ENCODE measurements around the gene DYNLT2B.
"Not testable (repeated sequence)": the region's sequence is repeated elsewhere in the genome, so short reads cannot be mapped to it uniquely, and the experiment has no call there.

DYNLT2B gene

DNA sequence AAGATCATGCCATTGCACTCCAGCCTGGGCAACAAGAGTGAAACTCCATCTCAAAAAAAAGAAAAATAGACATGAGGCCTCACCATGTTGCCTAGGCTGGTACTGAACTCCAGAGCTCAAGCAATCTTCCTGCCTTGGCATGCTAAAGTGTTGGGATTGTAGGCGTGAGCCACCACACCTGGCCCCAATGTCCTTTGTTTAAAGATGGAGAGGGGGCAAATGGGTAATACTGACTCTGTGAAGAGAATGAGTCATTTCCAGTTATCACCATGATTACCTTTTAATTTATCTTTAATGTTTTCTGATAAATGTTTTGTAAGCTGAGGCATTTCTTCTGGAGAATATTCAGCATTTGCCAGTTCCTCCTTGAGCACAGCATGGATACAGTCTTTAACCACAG, 2.2 kb downstream of the DYNLT2B start:
- H3K27ac ChIP-seq (replicated peaks) = no peak overlapping the region
- no peak overlapping the region for H3K4me3 ChIP-seq (replicated peaks; ENCODE audit: insufficient read depth, low read length)
- H3K27me3 ChIP-seq (ENCODE audit: insufficient read depth, poor library complexity, severe bottlenecking) = no peaks in the 10 kb centered on the region
- DNase-seq (ENCODE audit: low read depth in 1 of 2, low spot score in 1 of 2) = no peak
- TF ChIP-seq SPI1 (IDR thresholded peaks at IDR 0.05; ENCODE audit: borderline replicate concordance, low read depth) (no peak), GABPA (IDR thresholded peaks at IDR 0.05; ENCODE audit: low read depth) (no peak), POLR2AphosphoS5 (IDR thresholded peaks at IDR 0.05; ENCODE audit: low read depth) (no peak)
- TF ChIP-seq, protein P1, sequence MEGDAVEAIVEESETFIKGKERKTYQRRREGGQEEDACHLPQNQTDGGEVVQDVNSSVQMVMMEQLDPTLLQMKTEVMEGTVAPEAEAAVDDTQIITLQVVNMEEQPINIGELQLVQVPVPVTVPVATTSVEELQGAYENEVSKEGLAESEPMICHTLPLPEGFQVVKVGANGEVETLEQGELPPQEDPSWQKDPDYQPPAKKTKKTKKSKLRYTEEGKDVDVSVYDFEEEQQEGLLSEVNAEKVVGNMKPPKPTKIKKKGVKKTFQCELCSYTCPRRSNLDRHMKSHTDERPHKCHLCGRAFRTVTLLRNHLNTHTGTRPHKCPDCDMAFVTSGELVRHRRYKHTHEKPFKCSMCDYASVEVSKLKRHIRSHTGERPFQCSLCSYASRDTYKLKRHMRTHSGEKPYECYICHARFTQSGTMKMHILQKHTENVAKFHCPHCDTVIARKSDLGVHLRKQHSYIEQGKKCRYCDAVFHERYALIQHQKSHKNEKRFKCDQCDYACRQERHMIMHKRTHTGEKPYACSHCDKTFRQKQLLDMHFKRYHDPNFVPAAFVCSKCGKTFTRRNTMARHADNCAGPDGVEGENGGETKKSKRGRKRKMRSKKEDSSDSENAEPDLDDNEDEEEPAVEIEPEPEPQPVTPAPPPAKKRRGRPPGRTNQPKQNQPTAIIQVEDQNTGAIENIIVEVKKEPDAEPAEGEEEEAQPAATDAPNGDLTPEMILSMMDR (IDR thresholded peaks at IDR 0.05; ENCODE audit: insufficient read depth, low read length) = no peak
- TF ChIP-seq, protein P2, sequence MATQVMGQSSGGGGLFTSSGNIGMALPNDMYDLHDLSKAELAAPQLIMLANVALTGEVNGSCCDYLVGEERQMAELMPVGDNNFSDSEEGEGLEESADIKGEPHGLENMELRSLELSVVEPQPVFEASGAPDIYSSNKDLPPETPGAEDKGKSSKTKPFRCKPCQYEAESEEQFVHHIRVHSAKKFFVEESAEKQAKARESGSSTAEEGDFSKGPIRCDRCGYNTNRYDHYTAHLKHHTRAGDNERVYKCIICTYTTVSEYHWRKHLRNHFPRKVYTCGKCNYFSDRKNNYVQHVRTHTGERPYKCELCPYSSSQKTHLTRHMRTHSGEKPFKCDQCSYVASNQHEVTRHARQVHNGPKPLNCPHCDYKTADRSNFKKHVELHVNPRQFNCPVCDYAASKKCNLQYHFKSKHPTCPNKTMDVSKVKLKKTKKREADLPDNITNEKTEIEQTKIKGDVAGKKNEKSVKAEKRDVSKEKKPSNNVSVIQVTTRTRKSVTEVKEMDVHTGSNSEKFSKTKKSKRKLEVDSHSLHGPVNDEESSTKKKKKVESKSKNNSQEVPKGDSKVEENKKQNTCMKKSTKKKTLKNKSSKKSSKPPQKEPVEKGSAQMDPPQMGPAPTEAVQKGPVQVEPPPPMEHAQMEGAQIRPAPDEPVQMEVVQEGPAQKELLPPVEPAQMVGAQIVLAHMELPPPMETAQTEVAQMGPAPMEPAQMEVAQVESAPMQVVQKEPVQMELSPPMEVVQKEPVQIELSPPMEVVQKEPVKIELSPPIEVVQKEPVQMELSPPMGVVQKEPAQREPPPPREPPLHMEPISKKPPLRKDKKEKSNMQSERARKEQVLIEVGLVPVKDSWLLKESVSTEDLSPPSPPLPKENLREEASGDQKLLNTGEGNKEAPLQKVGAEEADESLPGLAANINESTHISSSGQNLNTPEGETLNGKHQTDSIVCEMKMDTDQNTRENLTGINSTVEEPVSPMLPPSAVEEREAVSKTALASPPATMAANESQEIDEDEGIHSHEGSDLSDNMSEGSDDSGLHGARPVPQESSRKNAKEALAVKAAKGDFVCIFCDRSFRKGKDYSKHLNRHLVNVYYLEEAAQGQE (IDR thresholded peaks at IDR 0.05; ENCODE audit: insufficient replicate concordance, low read depth) = no peak

DNA sequence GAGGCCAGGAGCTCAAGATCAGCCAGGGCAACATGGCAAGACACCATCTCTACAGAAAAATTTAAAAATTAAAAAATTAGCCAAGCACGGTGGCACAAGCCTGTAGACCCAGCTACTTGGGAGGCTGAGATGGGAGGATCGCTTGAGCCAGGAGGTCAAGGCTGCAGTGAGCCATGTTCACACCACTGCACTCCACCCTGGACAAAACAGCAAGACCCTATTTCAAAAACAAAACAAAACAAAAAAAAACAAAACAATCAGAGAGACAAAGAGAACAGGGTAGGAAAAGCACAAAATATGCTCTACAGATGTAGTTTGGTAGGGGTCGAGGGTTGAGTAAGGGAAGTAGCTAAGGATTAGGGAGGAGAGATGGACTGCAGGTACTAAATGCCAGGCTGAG, 3.4 kb downstream of the DYNLT2B start:
- H3K27ac ChIP-seq (replicated peaks) = no peak overlapping the region
- no peaks in the 10 kb centered on the region for H3K27me3 ChIP-seq (ENCODE audit: insufficient read depth, poor library complexity, severe bottlenecking)
- DNase-seq (ENCODE audit: low read depth in 1 of 2, low spot score in 1 of 2) = no peak
- H3K4me3 ChIP-seq (replicated peaks; ENCODE audit: insufficient read depth, low read length) = no peak overlapping the region
- TF ChIP-seq GABPA (IDR thresholded peaks at IDR 0.05; ENCODE audit: low read depth) = no peak
- TF ChIP-seq, protein P1 (IDR thresholded peaks at IDR 0.05; ENCODE audit: insufficient read depth, low read length) = no peak
- TF ChIP-seq, protein P2 (IDR thresholded peaks at IDR 0.05; ENCODE audit: insufficient replicate concordance, low read depth) = no peak
- TF ChIP-seq POLR2AphosphoS5 (IDR thresholded peaks at IDR 0.05; ENCODE audit: low read depth) = no peak

DNA sequence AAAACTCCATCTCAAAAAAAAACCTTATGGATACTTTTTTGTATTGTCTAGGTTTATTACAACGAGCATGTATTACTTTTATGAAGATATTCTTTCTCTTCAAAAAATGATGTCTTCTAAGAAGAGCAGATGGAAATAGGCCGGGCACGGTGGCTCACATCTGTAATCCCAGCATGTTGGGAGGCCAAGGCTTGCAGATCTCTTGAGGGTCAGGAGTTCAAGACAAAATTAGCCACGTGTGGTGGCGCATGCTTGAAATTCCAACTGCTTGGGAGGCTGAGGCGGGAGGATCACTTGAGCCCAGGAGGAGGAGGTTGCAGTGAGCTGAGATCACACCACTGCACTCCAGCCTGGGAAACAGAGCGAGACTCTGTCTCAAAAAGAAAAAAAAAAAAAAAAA, 4.0 kb downstream of the DYNLT2B start:
- H3K27ac ChIP-seq (replicated peaks); H3K4me3 ChIP-seq (replicated peaks; ENCODE audit: insufficient read depth, low read length); DNase-seq (ENCODE audit: low read depth in 1 of 2, low spot score in 1 of 2): not testable (repeated sequence)

DNA sequence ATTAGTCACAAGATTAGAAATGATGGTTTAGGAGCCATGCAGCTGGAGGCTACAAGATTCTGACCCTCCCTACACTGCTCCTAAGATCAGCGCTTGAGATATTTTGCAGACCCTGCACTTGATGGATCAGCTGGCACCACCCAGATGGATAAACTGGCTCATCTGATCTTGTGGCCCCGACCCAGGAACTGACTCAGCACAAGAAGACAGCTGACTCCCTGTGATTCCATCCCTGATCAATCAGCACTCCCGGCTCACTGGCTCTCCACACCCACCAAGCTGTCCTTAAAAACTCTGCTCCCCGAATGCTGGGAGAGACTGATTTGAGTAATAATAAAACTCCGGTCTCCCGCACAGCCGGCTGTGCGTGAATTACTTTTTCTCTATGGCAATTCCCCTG, 15.1 kb downstream of the DYNLT2B start:
- H3K27ac ChIP-seq (replicated peaks); H3K27me3 ChIP-seq (ENCODE audit: insufficient read depth, poor library complexity, severe bottlenecking); H3K4me3 ChIP-seq (replicated peaks; ENCODE audit: insufficient read depth, low read length); DNase-seq (ENCODE audit: low read depth in 1 of 2, low spot score in 1 of 2): not testable (repeated sequence)

More for the DNA sequence above, 4.0 kb downstream of the DYNLT2B start:
- H3K27me3 ChIP-seq (ENCODE audit: insufficient read depth, poor library complexity, severe bottlenecking) = not testable (repeated sequence)

DNA sequence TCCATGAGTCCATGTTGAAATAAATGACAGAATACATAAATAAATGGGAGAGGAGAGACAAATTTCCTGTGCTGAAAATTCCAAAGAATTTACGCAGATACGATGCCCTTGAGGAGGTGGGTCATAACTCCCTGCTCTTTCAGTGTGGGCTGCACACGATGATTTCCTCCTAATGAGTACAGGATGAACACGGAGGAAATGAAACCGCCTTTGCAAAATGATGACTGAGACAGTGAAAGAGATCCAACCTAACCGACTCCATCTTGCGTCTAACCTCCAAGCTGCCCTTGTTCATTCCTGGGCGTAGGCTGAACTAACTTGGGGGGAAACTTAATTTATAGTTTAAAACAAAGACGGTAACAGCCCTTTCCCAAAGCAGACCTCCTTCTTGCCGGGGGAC, 15.5 kb downstream of the DYNLT2B start:
- H3K27me3 ChIP-seq (ENCODE audit: insufficient read depth, poor library complexity, severe bottlenecking); DNase-seq (ENCODE audit: low read depth in 1 of 2, low spot score in 1 of 2); H3K27ac ChIP-seq (replicated peaks); H3K4me3 ChIP-seq (replicated peaks; ENCODE audit: insufficient read depth, low read length): not testable (repeated sequence)
